Loucy (cell line): ENCODE results near the gene CDCA3.

Experiments used
- CTCF ChIP-seq: fragments of 200-600 bp; sonication (generic); conservative IDR thresholded peaks from 2 replicates; pipeline ENCODE4 v1.5.1; 2014; ENCODE audit warnings: mild to moderate bottlenecking, antibody characterized with exemption, low read length
- EZH2phosphoT487 ChIP-seq: fragments of 200-600 bp; IDR thresholded peaks from 2 replicates; pipeline ENCODE4 v1.6.1; 2018; ENCODE audit warnings: antibody characterized with exemption, mild to moderate bottlenecking, moderate library complexity, borderline replicate concordance

- TF ChIP-seq CTCF (no peak), EZH2phosphoT487 (no peak)
Observed at GRCh38 chr12:6853626-6854025, 2.5 kb upstream of the CDCA3 start.
